ENCODE results near the gene GLYATL3.

Gene GLYATL3

DNA sequence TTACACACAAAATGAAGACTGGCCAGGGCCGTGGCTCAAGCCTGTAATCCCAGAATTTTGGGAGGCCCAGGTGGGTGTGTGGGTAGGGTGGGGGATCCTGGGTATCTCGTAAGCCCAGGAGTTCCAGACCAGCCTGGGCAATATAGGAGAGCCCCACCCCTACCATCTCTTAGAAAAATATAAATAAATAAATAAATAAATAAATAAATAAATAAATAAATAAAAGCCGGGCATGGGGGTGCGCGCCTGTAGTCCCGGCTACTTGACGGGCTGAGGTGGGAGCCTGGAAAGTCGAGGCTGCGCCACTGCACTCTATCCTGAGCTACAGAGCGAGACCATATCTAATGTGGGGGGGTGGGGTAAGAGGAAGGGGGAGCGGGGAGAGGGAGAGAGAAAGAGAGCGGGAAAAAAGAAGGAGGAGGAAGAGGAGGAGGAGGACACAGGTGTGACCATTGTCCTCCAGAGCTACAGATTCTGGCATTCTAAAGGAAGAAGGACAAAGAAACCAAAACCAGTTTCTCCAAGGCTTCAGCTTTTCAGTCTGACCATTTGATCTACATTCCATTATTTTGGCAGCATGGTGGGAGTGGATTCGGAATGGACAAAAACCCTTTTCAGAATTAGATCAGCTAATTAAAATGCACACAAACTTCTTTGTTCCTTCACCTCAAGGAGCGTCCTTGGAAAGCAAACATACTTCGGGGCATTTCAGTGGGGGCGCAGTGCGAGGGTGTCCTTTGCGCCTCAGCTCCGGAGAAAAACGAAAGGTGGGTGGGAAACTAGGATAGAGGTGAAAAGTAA lies 50.2 kb downstream of the GLYATL3 start:
- Histone ChIP-seq H3K9me3 (no peaks in the 10 kb centered on the region; the same call in 1 of the 2 replicates), H3K4me1 (peaks cover 3% of the 10 kb centered on the region; the same call in 1 of the 2 replicates), H3K36me3 (no peaks in the 10 kb centered on the region), H3K4me3 (ENCODE audit: low read depth, low read length) (peak overlapping the region; percentile 44), H3K27me3 (peaks cover 17% of the 10 kb centered on the region)
- no peak for DNase-seq
- TF ChIP-seq, protein P1, sequence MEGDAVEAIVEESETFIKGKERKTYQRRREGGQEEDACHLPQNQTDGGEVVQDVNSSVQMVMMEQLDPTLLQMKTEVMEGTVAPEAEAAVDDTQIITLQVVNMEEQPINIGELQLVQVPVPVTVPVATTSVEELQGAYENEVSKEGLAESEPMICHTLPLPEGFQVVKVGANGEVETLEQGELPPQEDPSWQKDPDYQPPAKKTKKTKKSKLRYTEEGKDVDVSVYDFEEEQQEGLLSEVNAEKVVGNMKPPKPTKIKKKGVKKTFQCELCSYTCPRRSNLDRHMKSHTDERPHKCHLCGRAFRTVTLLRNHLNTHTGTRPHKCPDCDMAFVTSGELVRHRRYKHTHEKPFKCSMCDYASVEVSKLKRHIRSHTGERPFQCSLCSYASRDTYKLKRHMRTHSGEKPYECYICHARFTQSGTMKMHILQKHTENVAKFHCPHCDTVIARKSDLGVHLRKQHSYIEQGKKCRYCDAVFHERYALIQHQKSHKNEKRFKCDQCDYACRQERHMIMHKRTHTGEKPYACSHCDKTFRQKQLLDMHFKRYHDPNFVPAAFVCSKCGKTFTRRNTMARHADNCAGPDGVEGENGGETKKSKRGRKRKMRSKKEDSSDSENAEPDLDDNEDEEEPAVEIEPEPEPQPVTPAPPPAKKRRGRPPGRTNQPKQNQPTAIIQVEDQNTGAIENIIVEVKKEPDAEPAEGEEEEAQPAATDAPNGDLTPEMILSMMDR (IDR thresholded peaks at IDR 0.05; ENCODE audit: low read depth, low read length), result no peak

DNA sequence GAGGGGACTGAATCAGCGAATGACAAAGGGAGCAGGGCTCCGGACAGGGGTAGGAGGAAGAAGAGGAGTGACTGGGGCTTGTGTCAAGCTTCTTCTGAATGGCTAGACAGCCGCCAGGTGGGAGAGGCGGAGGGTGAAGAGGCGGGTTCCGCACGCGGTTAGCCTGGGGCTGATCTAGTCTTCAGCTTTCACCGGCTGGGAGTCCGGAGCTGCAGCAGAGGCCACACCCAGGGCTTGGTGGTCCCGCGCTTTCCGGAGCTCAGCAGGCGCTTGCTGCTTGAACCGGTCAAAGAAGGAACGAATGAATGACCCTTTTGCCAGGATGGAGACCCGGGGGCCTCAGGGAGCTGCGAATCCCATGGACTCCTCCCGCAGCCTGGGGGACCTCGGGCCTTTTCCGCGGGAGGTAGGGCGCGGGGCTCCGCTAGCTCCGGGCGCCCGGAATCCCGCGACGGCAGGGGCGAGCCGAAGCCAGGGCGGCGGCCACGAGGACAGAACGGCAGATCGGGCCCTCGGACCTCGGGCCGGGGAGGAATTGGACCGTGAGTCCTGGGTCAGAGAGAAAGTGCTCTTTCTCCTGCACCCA lies 50.9 kb downstream of the GLYATL3 start, which contains the start of gene C6orf141:
C6orf141 (plus strand) TSS at position 177 of the 586 bp plus-strand sequence; CDS start at position 302, 125 bp downstream.
- Histone ChIP-seq H3K27me3 (peaks cover 17% of the 10 kb centered on the region), H3K4me3 (ENCODE audit: low read depth, low read length) (peak within 1 kb of the TSS; percentile 44)

DNA sequence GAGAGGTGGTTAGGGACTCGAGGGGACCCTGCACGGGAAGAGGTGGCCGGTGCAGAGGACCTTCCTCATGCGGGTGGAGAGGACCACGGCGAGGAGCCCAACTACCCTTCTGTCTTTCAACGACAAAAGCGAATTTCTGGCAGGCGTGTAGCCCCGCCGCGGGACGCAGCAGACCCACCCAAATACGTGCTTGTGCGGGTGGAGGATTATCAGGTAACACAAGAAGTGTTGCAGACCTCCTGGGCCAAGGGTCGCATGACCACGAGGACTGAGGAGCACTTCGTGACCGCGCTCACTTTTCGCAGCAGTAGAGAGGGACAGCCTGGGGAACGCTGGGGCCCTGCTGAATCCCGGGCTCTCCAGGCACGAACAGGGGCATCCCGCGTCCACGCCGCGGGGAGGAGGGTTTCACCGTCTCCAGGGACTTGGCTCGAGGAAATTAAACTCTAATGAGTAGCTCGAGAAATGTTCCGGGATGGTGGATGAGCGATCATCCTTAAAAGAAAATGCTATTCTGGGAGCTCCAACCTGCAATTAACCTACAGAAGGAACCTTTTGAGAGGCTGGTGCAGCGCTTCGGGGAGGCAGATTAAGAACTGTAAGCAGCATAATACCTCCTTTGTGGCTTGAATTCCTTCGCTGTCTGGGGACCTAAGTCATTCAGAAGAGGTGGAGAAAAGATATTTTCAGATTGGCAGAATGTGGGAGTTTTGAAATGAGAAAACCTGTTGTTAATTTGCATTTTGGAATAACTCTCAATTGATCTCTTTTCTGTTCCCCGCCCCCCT lies 51.5 kb downstream of the GLYATL3 start:
- peak overlapping the region; percentile 44 for H3K4me3 ChIP-seq (ENCODE audit: low read depth, low read length)
- TF ChIP-seq, protein P1 (IDR thresholded peaks at IDR 0.05; ENCODE audit: low read depth, low read length), result no peak
- no peak for DNase-seq

More for the DNA sequence above, 50.9 kb downstream of the GLYATL3 start, which contains the start of gene C6orf141:
- TF ChIP-seq, protein P1 (IDR thresholded peaks at IDR 0.05; ENCODE audit: low read depth, low read length), result no peak
- Histone ChIP-seq H3K9me3 (no peaks in the 10 kb centered on the region; the same call in 1 of the 2 replicates), H3K4me1 (peaks cover 3% of the 10 kb centered on the region; the same call in 1 of the 2 replicates), H3K36me3 (no peaks in the 10 kb centered on the region)
- peak; percentile 28 for DNase-seq

DNA sequence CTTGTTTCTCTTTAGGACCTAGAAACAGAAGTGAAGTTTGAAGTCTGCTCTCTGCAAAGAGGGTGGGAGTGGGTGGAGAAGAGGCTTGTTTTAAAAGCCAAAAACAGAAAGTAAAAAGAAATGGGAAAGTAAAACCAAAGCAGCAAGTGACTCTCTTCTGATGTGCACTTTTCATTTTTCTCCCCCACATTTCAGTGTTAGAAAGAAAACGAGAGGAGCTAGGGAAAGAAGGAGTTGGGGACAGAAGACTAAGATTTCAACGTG lies 52.1 kb downstream of the GLYATL3 start:
- Histone ChIP-seq H3K4me3 (ENCODE audit: low read depth, low read length) (peak overlapping the region; percentile 44; the same call in 1 of the 2 replicates), H3K36me3 (no peaks in the 10 kb centered on the region), H3K27me3 (peaks cover 17% of the 10 kb centered on the region), H3K9me3 (no peaks in the 10 kb centered on the region), H3K4me1 (no peaks in the 10 kb centered on the region)
- no peak for DNase-seq
- TF ChIP-seq, protein P1 (IDR thresholded peaks at IDR 0.05; ENCODE audit: low read depth, low read length), result no peak

More for the DNA sequence above, 51.5 kb downstream of the GLYATL3 start:
- Histone ChIP-seq H3K4me1 (peaks cover 1% of the 10 kb centered on the region; the same call in 1 of the 2 replicates), H3K36me3 (no peaks in the 10 kb centered on the region), H3K9me3 (no peaks in the 10 kb centered on the region), H3K27me3 (peaks cover 17% of the 10 kb centered on the region)

DNA sequence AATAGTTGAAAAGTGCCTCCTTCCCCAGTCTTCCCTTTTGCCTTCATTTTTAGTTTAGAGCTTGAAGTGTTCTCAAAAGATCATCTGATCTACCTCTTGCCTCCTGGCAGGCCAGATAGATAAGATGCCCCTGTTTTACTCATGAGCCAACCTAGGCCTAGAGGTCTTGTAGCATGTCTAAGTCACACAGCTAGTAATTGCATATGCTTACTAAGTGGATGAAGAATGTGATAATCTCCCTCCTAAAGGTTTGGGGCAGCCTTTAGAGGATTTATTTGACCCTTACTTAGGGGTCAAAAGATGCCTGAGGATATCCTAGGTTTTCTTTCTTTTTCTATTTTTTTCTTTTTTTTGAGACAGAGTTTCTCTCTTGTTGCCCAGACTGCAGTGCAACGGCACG lies 52.9 kb downstream of the GLYATL3 start:
- Histone ChIP-seq H3K27me3 (peaks cover 17% of the 10 kb centered on the region), H3K4me3 (ENCODE audit: low read depth, low read length) (no peak overlapping the region), H3K36me3 (no peaks in the 10 kb centered on the region), H3K9me3 (no peaks in the 10 kb centered on the region), H3K4me1 (no peaks in the 10 kb centered on the region)
- TF ChIP-seq, protein P1 (IDR thresholded peaks at IDR 0.05; ENCODE audit: low read depth, low read length), result no peak
- DNase-seq, result no peak
